Right lobe of liver (tissue), 4 donors: ENCODE measurements around the gene RAI1.

Experiments
- POLR2A ChIP-seq: fragments of 450-650 bp; IDR thresholded peaks from one replicate; pipeline ENCODE4 v1.6.1; 2017; ENCODE audit warnings: antibody characterized with exemption, mild to moderate bottlenecking
- TF ChIP-seq, protein P1 (sequence below), 4 donors: fragments of 200-600 bp in 3 of 4; fragments of 450-650 bp in 1 of 4; IDR thresholded peaks; one replicate each; pipeline versions ENCODE4 v1.5.1 to v1.8.0; 2016 to 2022; ENCODE audit warnings: antibody characterized with exemption in 4 of 4, mild to moderate bottlenecking in 2 of 4
- donor health status: DM: no; HTN: no; CAD: no.
- donor health status: DM: no; HTN: no; CAD: no.
- donor health status: DM: no; HTN: yes; CAD: no.

DNA sequence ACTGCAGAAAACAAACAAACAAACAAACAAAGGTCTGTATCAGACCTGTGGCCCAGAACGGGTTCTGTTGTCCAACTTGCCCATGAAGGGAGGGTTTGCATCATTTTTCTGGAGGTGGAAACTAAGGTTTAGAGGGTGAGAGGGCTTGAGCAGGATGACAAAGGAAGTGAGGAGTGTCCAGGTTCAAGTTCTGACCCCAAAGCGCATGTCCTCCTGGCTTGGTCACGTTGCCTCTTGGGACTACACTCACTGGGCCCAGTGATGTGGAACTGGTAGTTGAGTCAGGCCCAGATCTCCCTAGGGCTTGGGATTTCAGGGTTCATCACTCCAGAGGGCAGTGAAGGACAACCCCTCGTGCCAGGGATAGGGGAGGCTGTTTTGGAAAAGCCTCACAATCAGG is 153.7 kb downstream of the RAI1 start:
- TF ChIP-seq, protein P1, sequence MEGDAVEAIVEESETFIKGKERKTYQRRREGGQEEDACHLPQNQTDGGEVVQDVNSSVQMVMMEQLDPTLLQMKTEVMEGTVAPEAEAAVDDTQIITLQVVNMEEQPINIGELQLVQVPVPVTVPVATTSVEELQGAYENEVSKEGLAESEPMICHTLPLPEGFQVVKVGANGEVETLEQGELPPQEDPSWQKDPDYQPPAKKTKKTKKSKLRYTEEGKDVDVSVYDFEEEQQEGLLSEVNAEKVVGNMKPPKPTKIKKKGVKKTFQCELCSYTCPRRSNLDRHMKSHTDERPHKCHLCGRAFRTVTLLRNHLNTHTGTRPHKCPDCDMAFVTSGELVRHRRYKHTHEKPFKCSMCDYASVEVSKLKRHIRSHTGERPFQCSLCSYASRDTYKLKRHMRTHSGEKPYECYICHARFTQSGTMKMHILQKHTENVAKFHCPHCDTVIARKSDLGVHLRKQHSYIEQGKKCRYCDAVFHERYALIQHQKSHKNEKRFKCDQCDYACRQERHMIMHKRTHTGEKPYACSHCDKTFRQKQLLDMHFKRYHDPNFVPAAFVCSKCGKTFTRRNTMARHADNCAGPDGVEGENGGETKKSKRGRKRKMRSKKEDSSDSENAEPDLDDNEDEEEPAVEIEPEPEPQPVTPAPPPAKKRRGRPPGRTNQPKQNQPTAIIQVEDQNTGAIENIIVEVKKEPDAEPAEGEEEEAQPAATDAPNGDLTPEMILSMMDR (IDR thresholded peaks at IDR 0.05) = no peak
- TF ChIP-seq POLR2A = no peak
